GM18505 (cell line): Measurements from ENCODE around the gene QRFP.

Source experiments
- ATAC-seq: cut with Tn5 transposase; IDR thresholded peaks from one replicate; pipeline ENCODE4 v1.9.1; 2021; ENCODE audit not compliant: unreplicated experiment
- POLR2A ChIP-seq: IDR thresholded peaks from 4 replicates; pipeline ENCODE4 v1.6.1; 2011; ENCODE audit warnings: borderline replicate concordance; ENCODE audit not compliant: insufficient read depth, insufficient read length; ENCODE audit errors: extremely low read depth

The QRFP gene

DNA sequence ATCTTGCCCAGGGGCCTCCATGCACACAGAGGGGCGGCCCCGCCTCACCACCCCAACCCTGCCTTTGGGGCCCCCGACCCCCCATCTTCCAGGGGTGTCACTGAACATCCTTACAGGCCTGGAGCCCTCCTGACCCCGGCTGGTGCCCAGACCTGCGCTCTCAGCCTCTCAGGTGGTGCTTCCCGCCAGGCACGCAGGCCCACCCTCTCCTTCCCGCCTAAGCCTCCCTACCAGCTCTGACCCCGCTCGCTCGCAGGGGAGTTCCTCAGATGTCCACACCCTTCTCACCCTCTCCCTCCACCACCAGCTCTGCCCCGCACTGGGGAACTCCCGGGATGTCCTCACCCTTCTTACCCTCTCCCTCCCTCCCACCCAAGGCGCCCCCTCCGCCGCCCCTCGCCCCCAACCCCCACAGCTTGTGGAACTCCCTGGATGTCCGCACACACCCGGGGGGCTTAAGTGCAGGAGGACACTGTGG, 12.3 kb upstream of the QRFP start:
- no peak for ATAC-seq
- TF ChIP-seq POLR2A = no peak

DNA sequence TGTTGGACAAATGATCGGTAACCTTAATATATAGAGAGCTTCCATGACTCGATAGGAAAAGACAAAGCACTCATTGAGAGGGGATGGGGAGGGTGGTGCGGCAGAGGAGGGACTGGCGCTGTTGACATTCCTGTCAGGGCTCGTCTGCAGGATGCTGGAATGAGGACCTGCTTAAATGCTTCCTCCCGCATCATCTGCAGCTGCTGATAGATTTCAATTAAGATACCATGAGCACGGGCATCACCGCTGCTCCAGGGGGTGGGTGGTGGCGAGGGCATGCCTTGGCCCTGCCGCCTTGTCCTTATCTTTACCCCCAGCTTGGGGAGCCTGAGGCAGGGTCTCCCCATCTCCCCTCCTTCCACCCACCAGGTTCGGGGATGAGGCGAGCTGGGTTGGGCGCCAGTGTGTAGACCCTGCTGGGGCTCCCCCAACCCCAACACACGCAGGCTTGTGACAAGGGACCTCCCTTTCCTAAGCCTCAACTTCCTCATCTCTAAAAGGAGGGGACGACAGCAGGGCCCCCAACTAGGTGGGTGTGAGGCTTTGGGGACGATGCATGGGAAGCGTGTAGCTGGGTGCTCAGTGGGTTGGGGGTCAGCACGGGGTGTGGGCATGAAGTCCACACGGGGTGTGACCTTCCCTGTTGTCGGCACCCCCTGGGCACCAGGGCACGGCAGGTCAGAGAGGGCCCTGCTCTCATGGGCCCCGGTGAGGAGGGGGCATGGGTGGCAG, 11.7 kb upstream of the QRFP start:
- TF ChIP-seq POLR2A = no peak
- no peak for ATAC-seq

GRCh38 chr9:130906735-130907416, 10.3 kb upstream of the QRFP start:
- ATAC-seq = no peak
- TF ChIP-seq POLR2A = no peak

- no peak for ATAC-seq
- no peak for TF ChIP-seq POLR2A
Measured at GRCh38 chr9:130905902-130906734, 9.5 kb upstream of the QRFP start.

GRCh38 chr9:130905125-130905901, 8.7 kb upstream of the QRFP start:
- no peak for TF ChIP-seq POLR2A
- no peak for ATAC-seq

DNA sequence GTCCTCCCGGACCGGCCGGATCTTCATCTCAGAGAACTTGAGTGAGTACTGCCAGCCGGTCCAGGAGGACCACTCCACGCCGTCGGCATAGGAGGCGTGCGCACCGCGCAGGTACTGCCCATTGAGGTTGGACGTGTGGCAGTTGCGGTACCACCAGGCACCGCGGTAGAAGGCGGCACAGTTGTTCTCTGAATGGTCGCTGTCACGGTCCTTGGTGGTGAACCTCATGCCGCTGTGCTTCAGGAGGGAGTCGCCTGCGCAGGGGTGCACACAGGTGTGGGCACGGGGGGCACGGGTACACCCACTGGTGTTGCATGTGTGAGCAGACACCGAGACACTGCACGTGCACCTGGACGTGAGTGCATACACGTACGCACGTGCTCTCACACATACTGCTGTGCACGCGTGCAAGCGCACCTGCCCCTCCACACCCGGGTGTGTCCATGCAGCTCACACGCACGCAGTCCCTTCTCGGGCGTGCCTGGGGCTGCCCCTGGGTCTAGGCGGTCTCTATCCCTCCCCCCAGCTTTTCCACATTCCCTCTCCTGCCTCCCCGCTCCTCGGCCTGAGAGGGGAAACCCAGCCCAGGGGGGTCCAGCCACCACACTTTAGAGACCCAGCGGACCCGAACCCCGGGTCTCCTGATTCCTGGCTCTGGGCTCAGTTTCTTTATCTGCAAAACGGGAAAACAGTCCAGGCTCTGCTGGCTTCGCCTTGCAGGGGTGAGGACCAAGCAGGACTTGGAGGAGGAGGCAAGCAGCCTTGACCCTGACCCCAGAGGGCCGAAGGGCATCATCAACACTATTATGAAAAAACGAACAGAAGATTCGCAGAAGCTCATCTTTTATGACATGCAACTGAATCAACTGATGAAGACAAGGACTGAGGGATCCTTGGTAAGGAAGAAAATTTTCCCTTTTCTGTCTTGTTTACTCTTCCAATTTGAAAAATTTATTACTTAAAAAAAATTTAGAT, 7.7 kb upstream of the QRFP start:
- TF ChIP-seq POLR2A = no peak
- ATAC-seq = no peak

GRCh38 chr9:130903194-130904069, 6.8 kb upstream of the QRFP start:
- ATAC-seq = no peak
- TF ChIP-seq POLR2A = no peak

- TF ChIP-seq POLR2A = no peak
- ATAC-seq = no peak
Measured at GRCh38 chr9:130902204-130903185, 5.9 kb upstream of the QRFP start.

DNA sequence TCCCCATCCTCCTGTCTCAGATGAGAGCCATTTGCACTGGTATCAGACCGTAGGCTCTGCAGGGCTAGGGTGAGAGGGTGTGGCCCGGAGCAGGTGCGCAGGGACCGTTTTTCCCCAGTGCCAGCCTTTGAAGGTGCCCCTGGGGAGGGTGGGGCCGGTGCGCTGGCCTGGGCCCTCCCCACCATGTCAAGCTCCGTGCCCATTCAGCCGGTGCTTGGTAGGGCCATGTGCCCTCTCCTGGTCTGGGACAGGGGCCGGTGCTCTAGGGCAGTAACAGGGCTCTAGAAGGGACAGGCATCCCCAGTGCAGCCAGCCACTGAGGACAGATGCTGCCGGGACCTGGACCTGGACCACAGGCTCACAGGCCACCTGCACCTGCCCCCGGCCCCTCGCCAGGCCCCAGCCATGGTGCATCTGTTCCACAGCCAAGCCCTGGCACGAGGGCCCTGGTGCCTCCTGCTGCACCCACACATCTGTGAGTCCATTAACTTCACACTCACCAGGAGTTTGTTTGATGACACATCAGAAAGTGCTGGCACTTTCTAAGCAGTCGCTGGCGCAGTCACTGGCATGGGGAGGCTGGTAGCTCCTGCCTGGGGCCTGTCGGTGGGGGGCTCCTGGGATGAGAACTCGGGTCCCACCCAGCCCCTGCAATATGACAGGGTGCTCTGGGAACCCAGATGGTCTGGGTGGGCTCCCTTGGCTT, 5.0 kb upstream of the QRFP start:
- no peak for ATAC-seq
- no peak for TF ChIP-seq POLR2A
